UCSD-AML1 (cell line): Measurements from ENCODE around the gene STARD4.

Source experiments
- DNase-seq: peaks from one replicate; lab custom pipeline; 2025; ENCODE audit not compliant: unreplicated experiment; lab: John Stamatoyannopoulos, UW

The STARD4 gene

GRCh38 chr5:111478266-111478665 is 34.1 kb downstream of the STARD4 start:
- DNase-seq = no peak

GRCh38 chr5:111472579-111472978 is 39.8 kb downstream of the STARD4 start:
- peak; percentile 21 for DNase-seq

- no peak for DNase-seq
Observed at GRCh38 chr5:111472096-111472495, 40.2 kb downstream of the STARD4 start.

- no peak for DNase-seq
Observed at GRCh38 chr5:111469903-111470302, 42.4 kb downstream of the STARD4 start.

GRCh38 chr5:111469293-111469896 is 42.9 kb downstream of the STARD4 start:
- DNase-seq = no peak

- DNase-seq = no peak
Observed at GRCh38 chr5:111463311-111463710, 49.0 kb downstream of the STARD4 start.

GRCh38 chr5:111461934-111462333 is 50.4 kb downstream of the STARD4 start:
- DNase-seq = no peak

GRCh38 chr5:111461255-111461671 is 51.1 kb downstream of the STARD4 start:
- no peak for DNase-seq

GRCh38 chr5:111454776-111455175 is 57.6 kb downstream of the STARD4 start:
- DNase-seq = no peak

- no peak for DNase-seq
Observed at GRCh38 chr5:111454198-111454622, 58.1 kb downstream of the STARD4 start.

GRCh38 chr5:111453747-111454146 is 58.6 kb downstream of the STARD4 start:
- no peak for DNase-seq

GRCh38 chr5:111453295-111453694 is 59.0 kb downstream of the STARD4 start:
- DNase-seq = no peak

GRCh38 chr5:111447822-111448221 is 64.5 kb downstream of the STARD4 start:
- DNase-seq = no peak

GRCh38 chr5:111447099-111447498 is 65.2 kb downstream of the STARD4 start:
- no peak for DNase-seq
